Osteocyte (in vitro differentiated cells): ENCODE measurements around the gene MRPL34. TPM values are rescaled to one million over a fixed set of nuclear protein-coding genes. Genes with fewer than 3 reads are reported as not detected.
A peak's percentile ranks its signal among the peaks of the same experiment; 100 is the strongest.

Experiments used
- DNase-seq: peaks from one replicate; pipeline ENCODE4 v3.0.0; 2021; ENCODE audit warnings: mixed read lengths; ENCODE audit not compliant: unreplicated experiment; ENCODE audit errors: extremely low spot score
- H3K27ac Mint-ChIP-seq: one replicate; pipeline ENCODE4 v1.8.0; 2021; ENCODE audit warnings: mild to moderate bottlenecking, mixed read lengths; ENCODE audit not compliant: unreplicated experiment
- H3K27me3 Mint-ChIP-seq: one replicate; pipeline ENCODE4 v1.8.0; 2021; ENCODE audit warnings: mixed read lengths; ENCODE audit not compliant: unreplicated experiment
- H3K36me3 Mint-ChIP-seq: one replicate; pipeline ENCODE4 v1.8.0; 2021; ENCODE audit warnings: mixed read lengths; ENCODE audit not compliant: unreplicated experiment
- H3K4me1 Mint-ChIP-seq: one replicate; pipeline ENCODE4 v1.8.0; 2021; ENCODE audit warnings: mixed read lengths; ENCODE audit not compliant: unreplicated experiment
- H3K4me3 Mint-ChIP-seq: one replicate; pipeline ENCODE4 v1.8.0; 2021; ENCODE audit warnings: mild to moderate bottlenecking, moderate library complexity, mixed read lengths; ENCODE audit not compliant: unreplicated experiment
- H3K9me3 Mint-ChIP-seq: one replicate; pipeline ENCODE4 v1.8.0; 2021; ENCODE audit warnings: mixed read lengths; ENCODE audit not compliant: unreplicated experiment
- CTCF ChIP-seq: fragments of 200-600 bp; sonication (generic); IDR thresholded peaks from 2 replicates; pipeline ENCODE4 v1.5.0; 2021; ENCODE audit warnings: antibody characterized with exemption, mild to moderate bottlenecking, moderate library complexity
- total RNA-seq: library from RNA; stranded (reverse); gene quantifications from 2 replicates; pipeline ENCODE4 v1.2.1, GENCODE V29; 2021

Gene MRPL34
- total RNA-seq, 1 donor from 2014 or later = 66.9 TPM

GRCh38 chr19:17319473-17320238 lies 14.0 kb downstream of the MRPL34 start:
- H3K27ac Mint-ChIP-seq = no peak overlapping the region
- no peak overlapping the region for H3K4me3 Mint-ChIP-seq
- DNase-seq = no peak
- peaks cover 5% of the 10 kb centered on the region for H3K4me1 Mint-ChIP-seq
- no peaks in the 10 kb centered on the region for H3K9me3 Mint-ChIP-seq
- no peak for TF ChIP-seq CTCF
- no peaks in the 10 kb centered on the region for H3K27me3 Mint-ChIP-seq
- peaks cover 16% of the 10 kb centered on the region for H3K36me3 Mint-ChIP-seq

GRCh38 chr19:17320435-17320834 lies 14.8 kb downstream of the MRPL34 start:
- Mint-ChIP-seq H3K36me3 (peaks cover 16% of the 10 kb centered on the region), H3K9me3 (no peaks in the 10 kb centered on the region), H3K27ac (no peak overlapping the region), H3K4me3 (no peak overlapping the region), H3K27me3 (no peaks in the 10 kb centered on the region), H3K4me1 (peaks cover 5% of the 10 kb centered on the region)
- no peak for DNase-seq
- no peak for TF ChIP-seq CTCF

GRCh38 chr19:17321655-17322489 lies 16.2 kb downstream of the MRPL34 start:
- DNase-seq = peak; percentile 80
- Mint-ChIP-seq H3K9me3 (no peaks in the 10 kb centered on the region), H3K4me1 (peaks cover 5% of the 10 kb centered on the region), H3K36me3 (peaks cover 8% of the 10 kb centered on the region), H3K27me3 (no peaks in the 10 kb centered on the region), H3K4me3 (no peak overlapping the region), H3K27ac (peak overlapping the region; percentile 7)
- TF ChIP-seq CTCF = no peak

GRCh38 chr19:17322854-17323253 lies 17.2 kb downstream of the MRPL34 start:
- no peak for TF ChIP-seq CTCF
- Mint-ChIP-seq H3K9me3 (no peaks in the 10 kb centered on the region), H3K4me1 (peaks cover 5% of the 10 kb centered on the region), H3K36me3 (peaks cover 8% of the 10 kb centered on the region), H3K4me3 (no peak overlapping the region), H3K27me3 (no peaks in the 10 kb centered on the region), H3K27ac (no peak overlapping the region)
- no peak for DNase-seq
